GM21367 (cell line): Measurements from ENCODE around the gene HOMER3.

Source experiments
- ATAC-seq: cut with Tn5 transposase; IDR thresholded peaks from one replicate; pipeline ENCODE4 v1.9.1; 2021; ENCODE audit not compliant: unreplicated experiment

HOMER3 gene

DNA sequence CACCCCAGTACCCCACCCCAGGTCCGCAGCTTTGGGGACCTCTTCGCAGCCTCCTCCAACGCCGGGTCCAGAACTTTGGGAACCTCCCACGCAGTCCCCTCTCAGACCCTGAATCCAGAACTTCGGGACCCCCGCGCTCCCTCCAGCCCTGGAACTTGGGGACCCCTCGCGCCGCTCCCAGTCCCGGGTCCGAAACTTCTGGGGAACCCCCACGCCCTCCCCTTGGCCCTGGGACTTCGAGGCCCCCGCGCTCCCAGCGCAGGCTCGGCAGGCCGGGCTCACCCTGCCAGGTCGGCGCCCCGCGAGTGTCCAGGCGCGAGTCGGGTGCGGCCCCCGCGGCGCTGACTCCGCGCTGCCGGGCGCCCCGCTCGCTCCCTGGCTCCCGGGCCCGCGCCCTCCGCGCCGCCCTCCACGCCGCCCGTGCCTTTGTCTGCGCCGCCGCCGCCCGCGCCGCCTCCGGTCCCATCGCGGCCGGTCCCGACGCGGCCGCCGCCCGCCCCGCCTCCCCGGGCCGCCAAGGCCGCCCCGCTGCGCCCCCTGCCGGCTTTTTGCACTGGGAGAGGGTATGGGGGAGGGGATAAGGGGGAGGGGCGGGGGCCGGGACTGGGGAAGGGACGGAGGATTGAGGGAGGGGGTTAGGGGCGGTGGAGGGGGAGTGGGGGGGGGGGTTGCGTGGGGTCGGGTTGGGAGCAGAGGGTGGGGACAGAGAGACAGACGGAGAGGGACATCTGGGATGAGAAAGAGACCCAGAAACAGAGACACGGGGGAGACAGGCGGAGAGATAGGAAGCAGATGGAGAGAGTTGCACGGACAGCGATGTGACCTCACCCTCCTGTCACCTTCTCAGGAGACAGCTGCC, at the start of gene HOMER3:
Gene HOMER3, minus strand, starts transcription at position 449 of the 859 bp plus-strand sequence. CDS start 2,235 bp downstream, outside the sequence.
- no peak for ATAC-seq

DNA sequence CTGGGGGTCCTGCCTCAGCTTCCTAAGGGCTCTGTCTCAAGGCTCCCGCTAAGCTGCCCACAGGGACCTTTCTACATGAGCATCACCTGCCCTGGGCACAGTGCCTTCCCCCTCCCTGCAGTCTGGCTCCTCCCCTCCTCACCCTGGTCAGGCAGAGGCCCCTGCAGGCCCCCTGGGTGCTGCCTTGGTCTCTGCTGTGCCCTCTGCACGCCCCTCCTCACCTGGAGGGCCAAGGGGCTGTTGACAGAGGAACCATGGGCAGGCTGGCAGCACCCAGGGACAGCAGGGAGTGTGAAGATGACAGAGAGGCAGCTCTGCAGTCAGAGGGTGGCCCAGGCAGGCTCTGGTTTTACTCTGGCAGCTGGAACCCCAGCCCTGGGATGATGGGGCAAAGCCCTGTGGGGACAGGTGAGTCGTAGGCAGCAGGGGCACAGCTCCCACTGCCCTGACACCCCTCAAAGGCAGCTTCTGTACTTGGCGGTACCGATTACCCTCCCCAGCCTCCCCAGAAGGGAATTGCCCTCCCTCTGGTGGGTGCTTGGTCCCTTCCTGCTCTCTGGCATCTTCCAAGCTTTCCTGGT, 49.2 kb upstream of the HOMER3 start:
- no peak for ATAC-seq

DNA sequence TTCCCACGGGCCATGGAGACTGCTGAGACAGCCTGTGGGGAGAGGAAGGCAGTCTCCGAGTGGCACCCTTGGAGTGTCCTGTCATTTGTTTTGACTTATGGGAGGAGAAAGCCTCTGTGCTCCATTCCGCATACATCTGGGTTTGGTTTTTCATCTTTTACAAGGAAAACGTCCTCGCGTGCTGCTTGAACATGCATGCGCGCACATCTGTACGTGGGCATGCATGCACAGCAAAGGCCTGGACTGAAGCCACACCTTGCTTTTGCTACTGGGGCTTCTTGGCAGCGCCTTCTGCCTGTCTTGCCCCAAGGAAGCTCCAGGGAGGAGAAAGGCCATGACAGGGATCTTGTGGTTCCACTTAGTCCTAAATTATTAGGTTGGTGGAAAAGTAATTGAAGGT, 48.3 kb upstream of the HOMER3 start:
- no peak for ATAC-seq

GRCh38 chr19:18987456-18987855, 46.4 kb upstream of the HOMER3 start:
- ATAC-seq: no peak

DNA sequence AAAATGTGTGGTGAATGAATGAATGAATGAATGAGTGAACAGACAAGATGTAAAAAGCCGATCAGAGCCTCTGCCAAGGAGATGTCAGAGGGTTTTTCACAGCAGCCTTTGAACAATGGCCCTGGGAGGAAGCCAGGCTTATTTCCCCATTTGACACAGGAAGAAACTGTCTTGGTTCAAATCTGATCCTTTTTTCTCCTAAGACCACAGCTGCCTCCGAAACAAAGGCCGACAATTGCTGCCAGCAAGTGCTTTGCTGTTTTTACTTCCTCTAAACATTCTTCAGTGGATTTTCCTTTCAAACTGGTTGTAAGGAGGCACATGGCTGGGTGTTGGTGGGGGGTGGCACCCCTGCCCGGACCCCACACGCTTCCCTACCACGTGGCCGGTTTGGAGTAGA, 44.2 kb upstream of the HOMER3 start:
- ATAC-seq: no peak

- ATAC-seq: no peak
Observed at GRCh38 chr19:18984251-18984650, 43.2 kb upstream of the HOMER3 start.

GRCh38 chr19:18982669-18983068, 41.7 kb upstream of the HOMER3 start:
- no peak for ATAC-seq

- ATAC-seq: no peak
Observed at GRCh38 chr19:18980432-18981020, 39.5 kb upstream of the HOMER3 start.

- ATAC-seq: no peak
Observed at GRCh38 chr19:18978616-18979015, 37.6 kb upstream of the HOMER3 start.

DNA sequence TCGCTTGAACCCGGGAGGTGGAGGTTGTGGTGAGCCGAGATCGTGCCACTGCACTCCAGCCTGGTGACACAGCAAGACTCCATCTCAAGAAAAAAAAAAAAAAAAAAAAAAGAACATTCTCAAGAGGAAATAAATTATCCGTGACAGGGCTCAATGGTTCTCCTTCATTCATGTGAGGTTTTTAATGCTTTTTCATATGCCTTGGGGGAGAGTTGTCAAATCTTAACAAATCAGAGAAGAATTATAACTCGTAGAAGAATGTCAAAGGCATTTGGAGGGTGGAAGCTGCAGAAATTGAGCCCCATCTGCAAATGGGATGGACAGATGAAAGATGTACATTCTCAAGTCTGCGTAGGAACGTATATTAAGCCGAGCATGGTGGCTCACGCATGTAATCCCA, 34.9 kb upstream of the HOMER3 start:
- ATAC-seq: no peak

DNA sequence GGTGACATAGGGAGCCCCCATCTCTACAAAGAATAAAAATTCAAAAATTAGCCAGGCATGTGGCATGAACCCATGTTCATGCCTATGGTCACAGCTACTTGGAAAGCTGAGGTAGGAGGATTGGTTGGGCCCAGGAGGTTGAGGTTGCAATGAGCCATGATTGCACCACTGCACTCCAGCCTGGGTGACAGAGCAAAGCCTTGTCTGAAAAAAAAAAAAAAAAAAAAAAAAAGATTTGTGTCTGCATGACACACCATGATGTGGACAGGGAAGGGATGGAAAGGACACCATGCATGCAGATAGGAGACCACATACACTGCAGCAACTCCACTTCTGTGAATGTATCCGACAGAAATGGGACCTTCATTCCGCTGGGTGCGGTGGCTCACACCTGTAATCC, 34.0 kb upstream of the HOMER3 start:
- no peak for ATAC-seq

GRCh38 chr19:18972851-18973250, 31.8 kb upstream of the HOMER3 start:
- no peak for ATAC-seq

DNA sequence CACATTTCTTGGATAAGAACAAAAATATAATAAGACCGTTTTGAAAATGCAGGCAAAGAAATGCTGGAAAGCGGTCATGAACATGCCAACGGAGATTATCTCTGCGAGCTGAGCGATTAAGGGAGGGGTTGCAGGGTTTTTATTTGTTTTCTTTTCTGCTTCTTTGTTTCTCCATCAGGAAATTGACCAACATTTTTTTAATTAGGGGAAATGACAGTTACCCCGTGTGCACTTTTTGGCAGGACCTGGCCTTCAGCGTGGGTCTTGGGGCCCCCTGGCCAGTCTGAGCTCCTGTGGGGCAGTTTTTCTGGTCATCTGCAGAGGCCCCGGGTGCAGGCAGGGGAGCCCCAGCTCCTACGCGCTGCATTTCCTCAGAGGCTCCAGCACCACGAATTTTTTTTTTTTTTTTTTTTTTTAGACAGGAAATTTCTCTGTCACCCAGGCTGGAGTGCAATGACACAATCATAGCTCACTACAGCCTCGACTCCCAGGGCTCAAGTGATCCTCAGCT, 31.3 kb upstream of the HOMER3 start:
- no peak for ATAC-seq

DNA sequence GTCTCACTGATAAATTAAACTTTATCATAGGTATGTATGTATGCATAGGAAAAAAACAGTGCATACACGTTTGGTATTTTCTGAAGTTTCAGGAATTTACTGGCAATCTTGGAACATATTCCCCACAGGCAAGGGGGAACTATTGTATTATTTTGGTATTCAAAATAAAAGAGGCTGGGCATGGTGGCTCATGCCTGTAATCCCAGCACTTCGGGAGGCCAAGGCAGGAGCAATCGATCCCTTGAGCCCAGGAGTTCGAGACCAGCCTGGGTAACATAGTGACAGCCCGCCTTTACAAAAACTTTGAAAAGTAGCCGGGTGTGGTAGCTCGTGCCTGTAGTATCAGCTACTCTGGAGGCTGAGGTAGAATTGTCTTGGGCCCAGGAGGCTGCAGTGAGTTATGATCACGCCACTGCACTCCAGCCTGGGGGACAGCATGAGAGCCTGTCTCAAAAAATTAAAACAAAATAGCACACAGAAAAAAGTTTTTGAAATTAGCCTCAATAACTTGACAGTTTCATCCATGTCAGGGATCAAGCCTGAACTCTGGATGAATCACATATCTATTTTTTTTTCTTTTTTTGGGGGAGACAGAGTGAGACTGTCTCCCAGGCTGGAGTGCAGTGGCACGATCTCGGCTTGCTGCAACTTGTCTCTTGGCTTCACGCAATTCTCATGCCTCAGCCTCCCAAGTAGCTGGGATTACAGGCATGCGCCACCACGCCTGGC, 29.1 kb upstream of the HOMER3 start:
- ATAC-seq: no peak

DNA sequence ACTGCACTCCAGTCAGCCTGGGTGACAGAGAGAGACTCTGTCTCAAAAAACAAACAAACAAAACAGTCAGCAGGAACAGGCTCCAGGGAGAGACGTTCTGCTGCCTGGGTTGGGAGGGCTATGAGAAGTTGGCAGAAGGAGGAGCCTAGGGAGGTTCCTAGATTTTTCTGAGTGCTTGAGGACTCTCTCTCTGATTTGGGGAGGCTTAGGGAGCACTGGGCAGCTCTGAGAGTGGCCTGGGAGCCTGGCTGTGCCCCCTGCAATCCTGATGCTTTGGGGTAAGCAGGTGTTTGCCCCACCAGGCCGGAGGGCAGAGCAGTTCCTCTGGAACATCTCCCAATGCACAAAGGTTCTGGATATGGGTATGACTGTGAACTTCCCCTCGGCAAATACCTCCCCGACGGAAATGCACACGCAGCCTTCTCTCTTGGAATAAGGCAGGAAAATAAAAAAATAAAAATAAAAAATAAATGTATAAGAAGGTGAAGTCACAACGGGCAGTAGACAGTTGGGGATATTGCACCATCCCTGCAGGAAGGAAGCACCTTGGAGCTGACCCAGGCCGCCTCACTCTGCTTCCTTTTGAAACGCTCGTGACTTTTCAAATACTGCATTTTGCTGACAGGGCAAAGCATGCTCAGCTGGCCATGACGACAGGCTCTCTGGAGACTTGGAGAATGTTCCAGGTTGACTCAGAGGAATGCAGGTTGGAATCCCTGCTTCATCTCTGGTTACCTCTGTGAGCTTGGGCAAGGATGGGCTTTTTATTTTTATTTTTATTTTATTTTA, 26.5 kb upstream of the HOMER3 start:
- no peak for ATAC-seq

DNA sequence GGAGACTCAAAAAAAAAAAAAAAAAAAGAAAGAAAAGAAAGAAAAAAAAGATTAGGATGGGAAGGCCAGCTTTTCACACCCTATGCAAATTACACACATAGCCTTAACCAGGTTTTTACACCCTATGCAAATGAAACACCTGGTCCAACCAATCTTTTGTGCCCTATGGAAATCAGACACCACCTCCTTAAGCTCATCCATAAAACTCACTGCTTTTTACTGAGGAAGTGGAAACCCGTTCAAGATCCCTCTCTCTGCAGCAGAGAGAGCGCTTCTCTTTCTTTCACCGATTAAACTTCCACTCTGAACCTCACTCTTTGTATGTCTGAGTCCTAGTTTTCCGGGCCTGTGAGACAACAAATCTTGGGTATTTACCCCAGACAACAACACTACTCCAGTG, 25.3 kb upstream of the HOMER3 start:
- no peak for ATAC-seq

DNA sequence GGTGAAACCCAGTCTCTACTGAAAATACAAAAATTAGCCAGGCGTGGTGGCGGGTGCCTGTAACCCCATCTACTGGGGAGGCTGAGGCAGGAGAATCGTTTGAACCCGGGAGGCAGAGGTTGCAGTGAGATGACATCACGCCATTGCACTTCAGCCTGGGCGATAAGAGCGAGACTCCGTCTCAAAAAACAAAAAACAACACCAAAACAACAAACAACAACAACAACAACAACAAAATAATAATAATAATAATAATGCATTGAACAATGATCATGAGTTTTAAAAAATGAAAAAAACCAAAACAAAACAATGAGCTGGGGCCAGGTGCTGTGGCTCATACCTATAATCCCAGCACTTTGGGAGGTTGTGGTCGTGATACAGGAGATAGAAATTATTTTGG, 23.1 kb upstream of the HOMER3 start:
- no peak for ATAC-seq

DNA sequence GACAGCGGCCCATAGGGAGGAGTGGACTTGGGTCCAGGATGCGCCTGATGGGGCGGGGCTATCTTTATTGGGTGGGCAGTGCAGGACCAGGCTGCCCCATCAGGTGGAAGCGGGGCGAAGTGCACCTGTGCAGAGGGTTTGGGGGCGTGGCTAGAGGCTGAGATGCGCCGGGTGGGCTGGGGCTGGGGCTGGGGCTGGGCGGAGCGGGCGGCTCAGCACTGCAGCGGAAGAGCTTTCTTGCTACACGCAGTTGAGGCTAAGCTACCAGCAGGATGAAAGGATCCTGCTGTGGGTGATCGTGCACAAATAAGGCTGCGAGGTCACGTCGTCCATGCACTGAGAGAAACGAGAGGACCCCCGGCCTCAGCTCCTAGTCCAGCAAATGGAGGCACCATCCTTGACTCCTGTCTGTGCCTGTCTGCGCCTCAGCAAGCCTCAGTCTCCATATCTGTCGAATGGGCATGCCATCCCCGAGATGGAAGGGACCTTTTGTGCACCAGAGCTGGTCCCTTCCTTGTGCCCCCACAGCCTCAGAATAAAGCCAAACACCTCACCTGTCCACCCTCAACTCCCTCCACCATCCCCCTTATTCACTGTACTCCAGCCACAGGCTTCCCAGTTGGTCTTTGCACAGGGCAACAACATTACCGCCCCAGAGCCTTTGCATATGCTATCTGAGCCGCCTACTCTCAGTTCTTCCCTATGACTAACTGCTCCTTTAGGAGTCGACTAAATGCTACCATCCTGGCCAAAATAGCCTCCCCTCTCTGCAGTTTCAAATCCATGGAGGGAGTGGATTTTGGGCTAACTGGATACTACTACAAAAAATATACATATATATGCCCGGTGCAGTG, 21.0 kb upstream of the HOMER3 start:
- ATAC-seq: no peak

DNA sequence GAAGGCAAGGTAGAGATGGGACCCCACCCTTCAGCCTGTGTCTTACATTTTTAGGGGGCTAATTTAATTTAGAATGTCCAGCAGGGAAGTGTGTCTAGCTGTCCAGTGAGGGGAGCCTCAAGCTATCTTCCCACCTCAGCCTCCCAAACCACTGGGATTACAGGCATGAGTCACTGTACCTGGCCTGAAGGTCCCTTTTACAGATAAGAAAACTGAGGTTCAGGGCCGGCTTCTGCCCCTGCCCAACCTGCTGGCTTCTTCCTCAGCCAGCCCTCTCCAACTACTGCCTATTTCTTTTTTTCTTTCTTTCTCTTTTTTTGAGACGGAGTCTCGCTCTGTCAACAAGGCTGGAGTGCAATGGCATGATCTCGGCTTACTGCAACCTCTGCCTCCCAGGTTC, 19.4 kb upstream of the HOMER3 start:
- no peak for ATAC-seq

- no peak for ATAC-seq
Observed at GRCh38 chr19:18955042-18955441, 14.0 kb upstream of the HOMER3 start.
